IPS-18c (cell line): ENCODE data around the gene SPRY1.

ENCODE experiments used
- H3K4me3 ChIP-seq: 2 replicates; pipeline ENCODE4 v1.7.0; 2013; ENCODE audit warnings: low read depth, mild to moderate bottlenecking, low read length, moderate library complexity; ENCODE audit not compliant: insufficient read depth
- H3K9me3 ChIP-seq: one replicate; pipeline ENCODE4 v1.6.1; 2013; ENCODE audit warnings: mild to moderate bottlenecking, low read length, moderate library complexity; ENCODE audit not compliant: control insufficient read depth, insufficient read depth

SPRY1 gene

GRCh38 chr4:123401271-123402120 lies 4.9 kb downstream of the SPRY1 start:
- H3K4me3 ChIP-seq: no peak overlapping the region

GRCh38 chr4:123402121-123402465 lies 5.5 kb downstream of the SPRY1 start:
- Histone ChIP-seq H3K9me3 (no peaks in the 10 kb centered on the region), H3K4me3 (no peak overlapping the region)

More at GRCh38 chr4:123401271-123402120, 4.9 kb downstream of the SPRY1 start:
- no peaks in the 10 kb centered on the region for H3K9me3 ChIP-seq

- H3K9me3 ChIP-seq: no peaks in the 10 kb centered on the region
- H3K4me3 ChIP-seq: no peak overlapping the region
Observed at GRCh38 chr4:123403080-123403604, 6.5 kb downstream of the SPRY1 start.

- no peaks in the 10 kb centered on the region for H3K9me3 ChIP-seq
- no peak overlapping the region for H3K4me3 ChIP-seq
Observed at GRCh38 chr4:123404533-123404932, 7.9 kb downstream of the SPRY1 start.

- Histone ChIP-seq H3K9me3 (no peaks in the 10 kb centered on the region), H3K4me3 (no peak overlapping the region)
Observed at GRCh38 chr4:123405267-123405865, 8.8 kb downstream of the SPRY1 start.

- Histone ChIP-seq H3K4me3 (no peak overlapping the region), H3K9me3 (no peaks in the 10 kb centered on the region)
Observed at GRCh38 chr4:123406872-123407271, 10.3 kb downstream of the SPRY1 start.

GRCh38 chr4:123408471-123409084 lies 12.0 kb downstream of the SPRY1 start:
- Histone ChIP-seq H3K4me3 (no peak overlapping the region), H3K9me3 (no peaks in the 10 kb centered on the region)

- Histone ChIP-seq H3K4me3 (no peak overlapping the region), H3K9me3 (no peaks in the 10 kb centered on the region)
Observed at GRCh38 chr4:123409334-123409733, 12.7 kb downstream of the SPRY1 start.

- Histone ChIP-seq H3K4me3 (no peak overlapping the region), H3K9me3 (no peaks in the 10 kb centered on the region)
Observed at GRCh38 chr4:123411514-123411913, 14.9 kb downstream of the SPRY1 start.

- H3K4me3 ChIP-seq: no peak overlapping the region
- H3K9me3 ChIP-seq: no peaks in the 10 kb centered on the region
Observed at GRCh38 chr4:123412091-123412505, 15.5 kb downstream of the SPRY1 start.

GRCh38 chr4:123412700-123413512 lies 16.3 kb downstream of the SPRY1 start:
- Histone ChIP-seq H3K4me3 (no peak overlapping the region), H3K9me3 (no peaks in the 10 kb centered on the region)

GRCh38 chr4:123415576-123415975 lies 19.0 kb downstream of the SPRY1 start:
- no peak overlapping the region for H3K4me3 ChIP-seq
- H3K9me3 ChIP-seq: no peaks in the 10 kb centered on the region

GRCh38 chr4:123415977-123416376 lies 19.4 kb downstream of the SPRY1 start:
- Histone ChIP-seq H3K9me3 (no peaks in the 10 kb centered on the region), H3K4me3 (no peak overlapping the region)

GRCh38 chr4:123417813-123418212 lies 21.2 kb downstream of the SPRY1 start:
- H3K9me3 ChIP-seq: no peaks in the 10 kb centered on the region
- no peak overlapping the region for H3K4me3 ChIP-seq

GRCh38 chr4:123418351-123418931 lies 21.8 kb downstream of the SPRY1 start:
- Histone ChIP-seq H3K4me3 (no peak overlapping the region), H3K9me3 (no peaks in the 10 kb centered on the region)

GRCh38 chr4:123419885-123420755 lies 23.5 kb downstream of the SPRY1 start:
- no peaks in the 10 kb centered on the region for H3K9me3 ChIP-seq
- no peak overlapping the region for H3K4me3 ChIP-seq
